Heart right ventricle (tissue), 16 donors: ENCODE results near the gene SH3RF3. TPM values are rescaled to one million over a fixed set of nuclear protein-coding genes. Genes with fewer than 3 reads are reported as not detected.

ENCODE experiments used
- ATAC-seq, 8 donors: fragments of 200-7000 bp; cut with Tn5 transposase; one replicate each; pipeline ENCODE4 v1.9.1; 2020; ENCODE audit warnings: mild to moderate bottlenecking in 8 of 8, moderate library complexity in 8 of 8, moderate number of reproducible peaks in 1 of 8
- DNase-seq, 2 donors: peaks; one replicate each; pipeline ENCODE4 v3.0.0-alpha.2; 2020
- H3K27ac ChIP-seq, 10 donors: fragments of 200-600 bp; sonication (generic) in 2 of 10; one replicate each; pipeline versions ENCODE4 v1.5.0 to v1.8.0; 2020 to 2022; ENCODE audit warnings: mild to moderate bottlenecking in 3 of 10
- H3K27me3 ChIP-seq, 7 donors: fragments of 200-600 bp; one replicate each; pipeline ENCODE4 v1.8.0; 2021 to 2022; ENCODE audit warnings: mild to moderate bottlenecking in 2 of 7
- H3K36me3 ChIP-seq, 9 donors: fragments of 200-600 bp; sonication (generic) in 1 of 9; one replicate each; pipeline versions ENCODE4 v1.5.0 to v1.8.0; 2020 to 2022; ENCODE audit warnings: mild to moderate bottlenecking in 2 of 9
- H3K4me1 ChIP-seq, 9 donors: fragments of 200-600 bp; sonication (generic) in 1 of 9; one replicate each; pipeline versions ENCODE4 v1.5.0 to v1.8.0; 2020 to 2022; ENCODE audit warnings: mild to moderate bottlenecking in 4 of 9
- H3K4me3 ChIP-seq, 10 donors: fragments of 200-600 bp; sonication (generic) in 2 of 10; one replicate each; pipeline versions ENCODE4 v1.5.0 to v1.8.0; 2020 to 2022; ENCODE audit warnings: mild to moderate bottlenecking in 7 of 10, moderate library complexity in 2 of 10
- H3K9me3 ChIP-seq, 11 donors: fragments of 200-600 bp in 10 of 11; sonication (generic) in 2 of 11; one replicate each; pipeline versions ENCODE4 v1.5.0 to v1.8.0; 2013 to 2022; ENCODE audit warnings: mild to moderate bottlenecking in 2 of 11, control low read depth in 1 of 11, moderate library complexity in 1 of 11
- CTCF ChIP-seq, 9 donors: fragments of 200-600 bp; sonication (generic) in 2 of 9; IDR thresholded peaks; one replicate each; pipeline versions ENCODE4 v1.5.0 to v1.8.0; 2021 to 2022; ENCODE audit warnings: antibody characterized with exemption in 9 of 9, mild to moderate bottlenecking in 5 of 9, moderate library complexity in 1 of 9
- WGBS, 2 donors: extraction: QIAGEN DNeasy Blood & Tissue Kit; methylation state at CpG; one replicate each; pipeline ENCODE4 v1.1.7; 2013; ENCODE audit warnings: inconsistent platforms in 1 of 2; 5-methylcytosine and 5-hydroxymethylcytosine counted together
- intact Hi-C, 10 donors: fragments of 100-400 bp; cut with DNase I; formaldehyde crosslinking; loops; one replicate each; pipeline versions ENCODE4 v1.11.1 to v1.14.2; 2022
- polyA plus RNA-seq, 2 donors: library from polyadenylated mRNA; stranded (reverse); fragments of 200-250 nt; gene quantifications; one replicate each; pipeline ENCODE4 v1.2.3, GENCODE V29; 2013
- total RNA-seq, 10 donors: library from RNA; stranded (reverse); fragmentation: NEBNext Ultra II Directional in 3 of 10; extraction: Animal tissue kit (Norgen Biotek cat#: 25700) in 3 of 10; gene quantifications; one replicate each; pipeline versions ENCODE4 v1.2.1 to v1.2.4, GENCODE V29; 2021 to 2023
- donor health status: Arrhythmogenic right ventricular cardiomyopathy.
- donor health status: ischemic (EF 13 %, LVEDD 7.1; RV severe dilation, severe dysfunction).
- donor health status: healthy with polysubstance abuse.
- donor health status: DM: no; HTN: yes; CAD: no.
- donor health status: DM: no; HTN: no; CAD: no.
- donor health status: ischemic (EF 25% LVEDD 6.9; RV normal size, moderate dysfunction).
- donor health status: ischemic (EF 25% LVEDD 5.7; RV mildly dilated, moderate dysfunction).
- donor health status: healthy.
- donor health status: DM: yes; HTN: yes; CAD: no.
- donor health status: Ischemic cardiomyopathy.
- donor health status: ischemic (EF 35%, LVEDD 5.7; RV mildly dilated, moderate dysfunction).
- donor health status: nonischemic (EF 11% LVEDD 7.7; RV severe dilation, severe dysfunction).
- donor health status: DM: yes; HTN: yes; CAD: no.
- donor health status: PGD.
- donor health status: ischemic (EF 29% LVEDD 5.4; RV normal size, mild dysfunction).
- donor health status: nonischemic (EF 23%, LVEDD 6.1; RV moderate dilation, normal function).

Gene SH3RF3
- total and polyA plus RNA-seq, 12 donors: 5.0 to 11.5 (median 8.6) TPM

DNA sequence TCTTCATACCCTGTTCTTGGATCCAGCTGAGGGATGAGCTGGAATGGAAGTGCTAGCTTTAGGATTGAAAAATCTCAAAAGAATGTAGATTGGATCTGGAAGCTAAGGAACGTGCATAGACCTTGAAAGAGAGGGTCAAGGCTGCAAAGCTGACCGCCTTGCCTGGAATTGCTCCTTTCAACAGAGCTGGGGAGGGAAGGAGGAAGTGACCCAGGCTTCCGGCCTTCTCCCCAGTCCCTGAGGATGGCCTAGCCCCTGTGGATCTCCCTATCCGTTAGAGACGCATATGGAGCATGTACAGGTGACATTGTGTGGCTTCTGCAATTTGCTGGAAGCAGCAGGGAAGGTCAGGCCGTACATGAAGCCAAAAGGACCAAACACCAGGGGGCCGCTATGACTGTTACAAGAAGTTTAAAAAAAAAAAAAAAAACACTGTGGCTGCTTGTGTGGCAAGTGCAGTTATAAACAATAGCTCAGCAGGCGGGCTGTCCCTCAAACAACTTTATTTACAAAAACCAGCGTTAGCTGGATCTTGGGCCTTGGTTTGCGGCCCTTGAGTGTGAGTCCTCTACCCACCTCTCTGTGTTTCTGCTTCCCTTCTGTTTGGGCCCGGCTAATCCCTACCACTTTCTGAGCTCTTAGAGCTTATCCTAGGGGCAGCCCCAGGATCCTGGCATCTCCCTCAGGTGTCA is 257.1 kb downstream of the SH3RF3 start:
- 79 to 82% methylated on average over 11 of the region's 11 CpGs for WGBS, 2 donors
- peaks cover 17 to 38% (median 30%) of the 10 kb centered on the region in 9 donors for H3K4me1 ChIP-seq
- ATAC-seq: no peak
- H3K27ac ChIP-seq: no peak overlapping the region
- H3K9me3 ChIP-seq: no peaks in the 10 kb centered on the region
- no peak for TF ChIP-seq CTCF (IDR thresholded peaks at IDR 0.05)
- no peak for DNase-seq
- H3K4me3 ChIP-seq: no peak overlapping the region
- no peaks in the 10 kb centered on the region for H3K36me3 ChIP-seq
- intact Hi-C loops: loop anchor here in 1 of 10 donors (10.0 kb wide), 1 partner anchor 261 kb away; the partner anchor contains the start of gene SH3RF3
- no peaks in the 10 kb centered on the region for H3K27me3 ChIP-seq

DNA sequence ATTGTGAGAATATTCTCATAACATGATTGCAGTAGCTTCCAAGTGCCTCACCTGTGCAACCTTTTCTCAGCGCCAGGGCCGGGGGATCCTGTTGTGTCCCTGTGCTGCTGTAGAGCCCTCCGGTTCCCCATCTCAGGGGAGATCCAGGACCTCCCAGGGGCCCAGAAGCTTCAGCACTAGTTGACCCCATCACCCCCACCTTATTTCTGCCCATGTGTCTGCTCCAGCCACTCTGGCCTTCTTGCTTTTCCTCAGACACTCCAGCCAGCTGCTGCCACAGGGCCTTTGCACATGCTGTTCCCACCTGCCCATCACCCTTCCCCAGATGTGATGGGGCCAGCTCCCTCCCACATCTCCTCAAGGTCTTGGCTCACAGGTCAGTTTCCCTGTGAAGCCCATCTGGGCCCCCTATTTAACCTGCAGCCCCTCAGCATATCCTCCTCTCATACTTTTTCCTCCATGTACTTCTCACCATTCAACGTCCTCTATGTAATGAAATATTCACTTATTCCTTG is 258.3 kb downstream of the SH3RF3 start:
- H3K27ac ChIP-seq: no peak overlapping the region
- peaks cover 17 to 32% (median 25%) of the 10 kb centered on the region in 9 donors for H3K4me1 ChIP-seq
- intact Hi-C loops: loop anchor here in 1 of 10 donors (10.0 kb wide), 1 partner anchor 262 kb away; the partner anchor contains the start of gene SH3RF3
- ATAC-seq (no peak), DNase-seq (no peak)
- H3K27me3 ChIP-seq: no peaks in the 10 kb centered on the region
- H3K9me3 ChIP-seq: no peaks in the 10 kb centered on the region
- no peak overlapping the region for H3K4me3 ChIP-seq
- 96 to 97% methylated on average over 4 of the region's 4 CpGs for WGBS, 2 donors
- H3K36me3 ChIP-seq: no peaks in the 10 kb centered on the region
- no peak for TF ChIP-seq CTCF (IDR thresholded peaks at IDR 0.05)

- Histone ChIP-seq H3K27ac (no peak overlapping the region), H3K27me3 (no peaks in the 10 kb centered on the region), H3K9me3 (no peaks in the 10 kb centered on the region), H3K36me3 (no peaks in the 10 kb centered on the region), H3K4me1 (peaks cover 12 to 26% (median 19%) of the 10 kb centered on the region in 9 donors), H3K4me3 (no peak overlapping the region)
- no peak for TF ChIP-seq CTCF (IDR thresholded peaks at IDR 0.05)
- intact Hi-C loops: loop anchor here in 1 of 10 donors (10.0 kb wide), 1 partner anchor 263 kb away; the partner anchor contains the start of gene SH3RF3
- ATAC-seq: no peak
- 82 to 89% methylated on average over 8 of the region's 8 CpGs for WGBS, 2 donors
- no peak for DNase-seq
Observed at GRCh38 chr2:109387778-109388469, 258.9 kb downstream of the SH3RF3 start.

GRCh38 chr2:109391243-109391642 is 262.2 kb downstream of the SH3RF3 start:
- H3K36me3 ChIP-seq: no peaks in the 10 kb centered on the region
- no peak overlapping the region for H3K4me3 ChIP-seq
- ATAC-seq (no peak), DNase-seq (no peak)
- no peaks in the 10 kb centered on the region for H3K27me3 ChIP-seq
- TF ChIP-seq CTCF (IDR thresholded peaks at IDR 0.05): no peak
- WGBS, 2 donors: 97 to 98% methylated on average over 9 of the region's 9 CpGs
- H3K27ac ChIP-seq: no peak overlapping the region
- H3K4me1 ChIP-seq: peaks cover 0 to 11% (median 1%) of the 10 kb centered on the region in 9 donors
- intact Hi-C loops: no loop called here
- no peaks in the 10 kb centered on the region for H3K9me3 ChIP-seq
